Astrocyte (in vitro differentiated cells and primary cell): ENCODE measurements around the gene FNDC5. TPM values are rescaled to one million over a fixed set of nuclear protein-coding genes. Genes with fewer than 3 reads are reported as not detected.

Experiments
- DNase-seq: peaks from one replicate; pipeline ENCODE4 v3.0.0-alpha.2; 2010; ENCODE audit warnings: low read depth
- FAIRE-seq: peaks from 2 replicates; lab custom pipeline; 2011; peaks lifted over from hg19 to GRCh38; lab: Jason Lieb, UNC
- H2AFZ ChIP-seq: 2 replicates; pipeline ENCODE4 v1.6.0; 2012; ENCODE audit warnings: low read depth, low read length, inconsistent platforms
- H3K27ac ChIP-seq: 2 replicates; pipeline ENCODE4 v1.5.1; 2011; ENCODE audit warnings: low read depth, low read length, inconsistent platforms
- H3K27me3 ChIP-seq: 2 replicates; pipeline ENCODE4 v1.6.0; 2011; ENCODE audit warnings: low read length, inconsistent platforms; ENCODE audit not compliant: insufficient read depth
- H3K36me3 ChIP-seq: 2 replicates; pipeline ENCODE4 v1.5.1; 2011; ENCODE audit warnings: low read length, inconsistent platforms; ENCODE audit not compliant: insufficient read depth
- H3K4me1 ChIP-seq: 2 replicates; pipeline ENCODE4 v1.5.1; 2011; ENCODE audit warnings: low read length, inconsistent platforms; ENCODE audit not compliant: insufficient read depth
- H3K4me2 ChIP-seq: 2 replicates; pipeline ENCODE4 v1.6.0; 2012; ENCODE audit warnings: low read length, inconsistent platforms
- H3K4me3 ChIP-seq: 2 replicates; pipeline ENCODE4 v1.5.1; 2011; ENCODE audit warnings: low read depth, mild to moderate bottlenecking, low read length, inconsistent platforms; ENCODE audit not compliant: insufficient read depth
- H3K79me2 ChIP-seq: 2 replicates; pipeline ENCODE4 v1.6.0; 2012; ENCODE audit warnings: mild to moderate bottlenecking, low read length, inconsistent platforms; ENCODE audit not compliant: insufficient read depth
- H3K9ac ChIP-seq: 2 replicates; pipeline ENCODE4 v1.6.0; 2012; ENCODE audit warnings: mild to moderate bottlenecking, low read length, inconsistent platforms
- H3K9me3 ChIP-seq: 2 replicates; pipeline ENCODE4 v1.5.1; 2012; ENCODE audit warnings: low read depth, mild to moderate bottlenecking, low read length, inconsistent platforms; ENCODE audit not compliant: insufficient read depth
- H4K20me1 ChIP-seq: 2 replicates; pipeline ENCODE4 v1.6.0; 2012; ENCODE audit warnings: low read length, inconsistent platforms; ENCODE audit not compliant: insufficient read depth
- H3K27ac Mint-ChIP-seq: one replicate; pipeline ENCODE4 v1.8.0; 2021; ENCODE audit warnings: mild to moderate bottlenecking, mixed read lengths; ENCODE audit not compliant: unreplicated experiment
- H3K27me3 Mint-ChIP-seq: one replicate; pipeline ENCODE4 v1.8.0; 2021; ENCODE audit warnings: low read depth, mixed read lengths; ENCODE audit not compliant: unreplicated experiment
- H3K36me3 Mint-ChIP-seq: one replicate; pipeline ENCODE4 v1.8.0; 2021; ENCODE audit warnings: low read depth, mixed read lengths; ENCODE audit not compliant: unreplicated experiment
- H3K4me1 Mint-ChIP-seq: one replicate; pipeline ENCODE4 v1.8.0; 2021; ENCODE audit warnings: low read depth, mixed read lengths; ENCODE audit not compliant: unreplicated experiment
- H3K4me3 Mint-ChIP-seq: one replicate; pipeline ENCODE4 v1.8.0; 2021; ENCODE audit warnings: mild to moderate bottlenecking, moderate library complexity, mixed read lengths; ENCODE audit not compliant: unreplicated experiment
- H3K9me3 Mint-ChIP-seq: one replicate; pipeline ENCODE4 v1.8.0; 2021; ENCODE audit warnings: mild to moderate bottlenecking, mixed read lengths; ENCODE audit not compliant: unreplicated experiment
- CTCF ChIP-seq: IDR thresholded peaks from 2 replicates; pipeline ENCODE4 v1.5.1; 2011; ENCODE audit warnings: low read depth, mild to moderate bottlenecking, inconsistent platforms, low read length, moderate library complexity; ENCODE audit not compliant: insufficient read depth
- EZH2 ChIP-seq: IDR thresholded peaks from 2 replicates; pipeline ENCODE4 v1.6.1; 2012; ENCODE audit warnings: mild to moderate bottlenecking, low read length, inconsistent platforms; ENCODE audit not compliant: insufficient read depth
- total RNA-seq: library from RNA; stranded (reverse); gene quantifications from 2 replicates; pipeline ENCODE4 v1.2.1, GENCODE V29; 2021

The FNDC5 gene
- total RNA-seq, 1 donor from 2014 or later = 0.39 TPM

GRCh38 chr1:32818804-32819541, 51.7 kb downstream of the FNDC5 start:
- Histone ChIP-seq H3K4me3 (peak overlapping the region; percentile 95), H3K9me3 (no peaks in the 10 kb centered on the region), H3K9ac (peak overlapping the region; percentile 95), H3K79me2 (peaks cover 82% of the 10 kb centered on the region), H3K4me2 (peak overlapping the region; percentile 88), H3K27ac (peak overlapping the region; percentile 95), H3K4me1 (peaks cover 24% of the 10 kb centered on the region), H4K20me1 (peaks cover 17% of the 10 kb centered on the region), H3K27me3 (no peaks in the 10 kb centered on the region), H2AFZ (no peak overlapping the region), H3K36me3 (no peaks in the 10 kb centered on the region)
- FAIRE-seq = no peak
- H3K4me3 Mint-ChIP-seq = peak overlapping the region; percentile 98
- no peaks in the 10 kb centered on the region for H3K27me3 Mint-ChIP-seq
- H3K27ac Mint-ChIP-seq = peak overlapping the region; percentile 85
- peaks cover 16% of the 10 kb centered on the region for H3K4me1 Mint-ChIP-seq
- peaks cover 11% of the 10 kb centered on the region for H3K36me3 Mint-ChIP-seq
- TF ChIP-seq EZH2 = no peak
- TF ChIP-seq CTCF = no peak
- DNase-seq = no peak
- no peaks in the 10 kb centered on the region for H3K9me3 Mint-ChIP-seq

- Histone ChIP-seq H3K4me3 (peak overlapping the region; percentile 95), H3K79me2 (peaks cover 91% of the 10 kb centered on the region), H4K20me1 (peaks cover 25% of the 10 kb centered on the region), H3K27ac (peak overlapping the region; percentile 95), H2AFZ (peak overlapping the region; percentile 92), H3K4me1 (peaks cover 28% of the 10 kb centered on the region), H3K36me3 (no peaks in the 10 kb centered on the region), H3K9ac (peak overlapping the region; percentile 95), H3K4me2 (peak overlapping the region; percentile 88), H3K9me3 (no peaks in the 10 kb centered on the region), H3K27me3 (no peaks in the 10 kb centered on the region)
- TF ChIP-seq EZH2 (no peak), CTCF (no peak)
- DNase-seq (peak; percentile 34), FAIRE-seq (no peak)
- no peaks in the 10 kb centered on the region for H3K9me3 Mint-ChIP-seq
- peak overlapping the region; percentile 97 for H3K27ac Mint-ChIP-seq
- H3K36me3 Mint-ChIP-seq = peaks cover 15% of the 10 kb centered on the region
- peak overlapping the region; percentile 98 for H3K4me3 Mint-ChIP-seq
- no peaks in the 10 kb centered on the region for H3K27me3 Mint-ChIP-seq
- peaks cover 21% of the 10 kb centered on the region for H3K4me1 Mint-ChIP-seq
Observed at GRCh38 chr1:32817815-32818786, 52.6 kb downstream of the FNDC5 start.
